GM18868 (cell line): ENCODE results near the gene FOXK2.
"Not testable (repeated sequence)": the region's sequence is repeated elsewhere in the genome, so short reads cannot be mapped to it uniquely, and the experiment has no call there.

Experiments
- ATAC-seq: cut with Tn5 transposase; IDR thresholded peaks from one replicate; pipeline ENCODE4 v1.9.1; 2021; ENCODE audit warnings: mild to moderate bottlenecking, moderate library complexity; ENCODE audit not compliant: unreplicated experiment

FOXK2 gene

DNA sequence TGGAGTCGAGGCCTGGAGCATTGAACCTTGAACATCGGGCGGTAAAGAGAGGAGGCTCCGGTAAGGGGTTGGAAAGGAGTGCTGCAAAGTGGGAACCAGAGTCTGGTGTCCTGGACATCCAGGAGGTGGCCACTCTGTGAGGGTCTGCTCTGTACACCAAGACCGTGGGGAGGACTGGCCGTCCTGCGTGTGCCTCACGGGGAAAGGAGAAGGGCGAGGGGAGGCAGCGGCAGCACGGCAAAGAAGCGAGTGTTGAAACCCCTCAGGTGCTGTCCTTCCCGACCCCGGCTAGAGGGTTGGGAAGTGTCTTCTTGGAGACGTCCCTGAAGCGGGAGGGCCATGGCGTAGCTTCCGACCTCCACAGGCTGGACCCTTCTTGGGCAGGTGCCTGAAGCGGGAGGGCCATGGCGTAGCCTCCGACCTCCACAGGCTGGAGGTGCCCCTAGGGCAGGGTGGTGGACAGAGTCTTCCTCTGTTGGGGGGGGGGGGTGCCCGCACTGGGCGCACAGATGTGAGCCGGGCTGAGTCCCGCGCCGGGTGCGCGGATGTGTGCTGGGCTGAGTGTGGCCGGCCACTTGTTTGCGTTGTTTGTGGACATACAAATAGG, 42.0 kb downstream of the FOXK2 start:
- ATAC-seq, result no peak

DNA sequence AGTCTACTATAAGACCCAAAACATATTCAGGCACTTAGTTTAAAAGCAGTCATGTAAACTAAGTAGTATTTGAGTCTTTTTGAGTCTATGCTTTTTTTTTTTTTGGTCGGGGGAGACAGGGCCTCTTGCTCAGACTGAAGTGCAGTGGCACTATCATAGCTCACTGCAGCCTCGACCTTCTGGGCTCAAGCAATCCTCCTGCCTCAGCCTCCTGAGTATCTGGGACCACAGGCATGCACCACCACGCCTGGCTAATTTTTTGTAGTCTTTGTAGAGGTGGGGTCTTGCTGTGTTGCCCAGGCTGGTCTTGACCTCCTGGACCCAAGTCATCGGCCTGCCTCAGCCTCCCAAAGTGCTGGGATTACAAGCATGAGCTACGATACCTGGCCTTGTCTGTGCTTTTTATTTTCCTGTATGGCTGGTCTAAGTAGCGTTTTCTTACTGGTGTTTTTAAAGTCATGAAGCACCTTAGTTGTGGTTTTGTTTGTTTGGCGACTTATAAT, 43.2 kb downstream of the FOXK2 start:
- not testable (repeated sequence) for ATAC-seq

DNA sequence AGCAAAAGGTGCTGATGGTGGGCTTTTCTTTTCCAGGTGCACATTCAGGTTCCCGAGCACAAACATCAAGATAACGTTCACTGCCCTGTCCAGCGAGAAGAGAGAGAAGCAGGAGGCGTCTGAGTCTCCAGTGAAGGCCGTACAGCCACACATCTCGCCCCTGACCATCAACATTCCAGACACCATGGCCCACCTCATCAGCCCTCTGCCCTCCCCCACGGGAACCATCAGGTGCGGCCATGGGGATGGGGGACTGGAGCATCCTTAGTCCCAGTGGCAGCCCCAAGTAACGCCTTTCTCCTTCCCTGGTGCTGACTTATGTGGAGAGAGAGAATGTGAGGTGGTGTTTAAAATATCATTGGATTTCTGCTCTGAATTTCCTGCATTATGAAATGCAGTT, 43.8 kb downstream of the FOXK2 start:
- no peak for ATAC-seq

DNA sequence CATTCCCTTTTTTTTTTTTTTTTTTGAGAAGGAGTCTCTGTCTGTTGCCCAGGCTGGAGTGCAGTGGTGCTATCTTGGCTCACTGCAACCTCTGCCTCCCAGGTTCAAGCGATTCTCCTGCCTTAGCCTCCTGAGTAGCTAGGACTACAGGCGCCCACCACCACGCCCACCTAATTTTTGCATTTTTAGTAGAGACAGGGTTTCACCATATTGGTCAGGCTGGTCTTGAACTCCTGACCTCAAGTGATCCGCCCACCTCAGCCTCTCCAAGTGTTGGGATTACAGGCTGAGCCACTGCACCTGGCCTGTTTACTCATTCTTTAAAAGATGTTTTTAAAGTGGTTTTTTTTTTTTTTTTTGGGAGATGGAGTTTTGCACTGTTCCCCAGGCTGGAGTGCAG, 44.2 kb downstream of the FOXK2 start:
- not testable (repeated sequence) for ATAC-seq

DNA sequence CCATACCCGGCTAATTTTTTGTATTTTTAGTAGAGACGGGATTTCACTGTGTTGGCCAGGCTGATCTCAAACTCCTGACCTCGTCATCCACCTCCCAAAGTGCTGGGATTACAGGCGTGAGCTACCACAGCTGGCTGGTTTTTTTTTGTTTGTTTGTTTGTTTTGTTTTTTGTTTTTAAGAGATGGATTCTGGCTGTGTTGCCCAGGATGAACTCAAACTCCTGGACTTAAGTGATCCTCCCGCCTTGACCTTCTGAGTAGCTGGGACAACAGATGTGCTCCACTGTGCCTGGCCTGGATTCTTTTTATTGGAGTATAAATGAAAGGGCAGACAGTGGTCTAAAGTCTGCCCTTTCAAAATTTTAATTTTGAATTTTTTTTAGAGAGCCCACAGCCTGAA, 44.7 kb downstream of the FOXK2 start:
- no peak for ATAC-seq

DNA sequence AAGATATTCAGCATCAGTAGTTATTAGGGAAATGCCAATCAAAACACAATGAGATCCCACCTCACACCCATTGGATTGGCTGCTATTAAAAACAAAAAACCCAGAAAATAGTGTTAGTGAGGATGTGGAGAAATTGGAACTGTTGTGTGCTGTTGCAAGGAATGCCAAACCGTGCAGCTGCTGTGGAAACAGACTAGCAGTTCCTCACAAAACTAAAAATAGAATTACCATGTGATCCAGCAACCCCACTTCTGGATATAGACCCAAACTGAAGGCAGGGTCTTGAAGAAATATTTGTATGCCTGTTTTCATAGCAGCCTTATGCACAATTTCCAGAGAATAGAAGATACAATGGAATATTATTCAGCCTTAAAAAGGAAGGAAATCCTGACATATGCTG, 46.0 kb downstream of the FOXK2 start:
- no peak for ATAC-seq

DNA sequence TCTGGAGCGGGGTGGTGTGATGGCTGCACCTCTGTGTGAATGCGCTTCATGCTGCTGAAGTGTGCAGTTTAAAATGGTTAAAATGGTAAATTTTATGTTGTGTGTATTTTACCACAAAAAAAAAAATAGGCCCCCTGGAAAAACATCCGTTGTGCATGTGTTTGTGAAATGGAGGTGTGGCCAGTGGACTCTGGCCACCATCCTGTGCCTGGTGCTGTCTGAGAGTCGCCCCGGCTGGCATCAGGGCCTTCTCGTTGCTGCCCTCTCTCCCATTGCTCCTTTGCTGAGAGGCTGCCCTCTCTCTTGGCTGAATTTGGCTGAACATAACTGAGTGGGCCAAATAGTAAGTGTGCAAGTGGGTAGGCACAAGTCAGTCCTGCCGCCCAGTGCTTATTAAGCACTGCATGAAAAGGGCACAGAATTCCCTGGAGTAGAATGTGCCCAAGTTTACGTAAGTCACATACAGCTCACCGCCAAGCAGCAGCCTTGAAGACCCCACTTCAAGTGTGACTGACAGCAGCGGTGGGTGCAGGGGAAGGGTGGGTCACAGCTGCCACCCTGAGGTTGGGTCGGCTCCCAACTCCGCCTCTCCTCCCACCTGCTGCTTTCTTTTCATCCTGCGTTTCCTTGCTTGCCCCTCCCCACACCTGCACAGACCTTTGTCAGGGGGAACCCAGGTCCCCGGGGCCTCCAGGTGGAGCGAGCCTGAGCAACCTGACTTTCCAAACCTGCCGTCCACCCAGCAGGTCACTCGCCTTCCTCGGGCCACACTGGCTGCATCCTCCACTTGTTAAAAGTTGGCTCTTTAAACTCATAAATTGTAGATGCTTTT, 46.8 kb downstream of the FOXK2 start:
- ATAC-seq, result no peak

DNA sequence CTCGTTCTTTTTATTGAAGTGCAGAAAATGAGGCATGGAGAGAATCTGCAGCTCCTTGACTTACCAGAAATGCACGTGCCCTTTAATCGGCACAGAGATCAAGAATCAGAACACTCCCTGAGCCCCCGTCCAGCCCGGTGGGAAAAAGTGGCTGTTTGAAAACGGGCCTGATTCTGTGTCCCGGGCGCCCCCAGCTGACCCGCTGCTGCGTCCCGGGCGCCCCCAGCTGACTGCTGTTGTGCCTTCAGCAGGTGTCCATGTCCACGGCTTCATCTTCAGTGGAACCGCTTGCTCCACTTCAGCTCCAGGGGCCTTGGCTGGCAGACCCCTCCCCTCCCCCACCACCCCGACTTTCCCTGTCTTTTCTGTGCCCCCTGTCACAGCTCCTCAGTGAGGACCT, 47.8 kb downstream of the FOXK2 start:
- no peak for ATAC-seq

DNA sequence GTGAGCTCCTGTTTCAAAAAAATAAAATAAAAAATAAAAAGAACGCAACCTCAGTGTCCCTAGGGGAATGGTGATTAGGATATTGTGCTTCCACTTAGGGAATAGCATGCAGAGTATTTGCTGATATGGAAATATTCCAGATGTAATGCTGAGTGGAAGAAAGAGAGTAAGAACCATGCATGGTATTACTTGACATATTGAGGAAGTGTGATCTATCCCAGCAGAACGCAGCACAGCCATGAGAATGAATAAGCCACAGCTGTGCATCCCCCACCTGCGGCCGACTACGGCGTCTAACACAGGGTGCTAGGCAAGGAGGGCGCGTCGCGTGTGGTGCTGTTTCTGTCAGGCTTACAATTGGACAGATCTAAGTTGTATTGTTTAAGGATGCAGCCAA, 49.5 kb downstream of the FOXK2 start:
- ATAC-seq, result no peak

DNA sequence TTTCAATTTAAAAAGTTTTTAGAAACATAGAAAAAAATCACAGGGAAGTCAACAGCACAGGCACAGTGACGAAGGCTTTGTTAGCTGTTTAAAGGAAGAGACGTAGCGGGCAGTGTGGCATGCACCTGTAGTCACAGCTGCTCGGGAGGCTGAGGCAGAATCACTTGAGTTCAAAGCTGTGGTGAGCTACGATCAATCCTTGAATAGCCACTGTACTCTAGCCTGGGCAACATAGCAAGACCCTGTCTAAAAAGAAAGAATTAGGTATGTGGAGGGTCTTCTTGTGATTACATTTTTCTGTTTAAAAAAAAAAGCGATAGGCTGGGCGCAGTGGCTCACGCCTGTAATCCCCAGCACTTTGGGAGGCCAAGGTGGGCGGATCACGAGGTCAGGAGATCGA, 50.1 kb downstream of the FOXK2 start:
- no peak for ATAC-seq

DNA sequence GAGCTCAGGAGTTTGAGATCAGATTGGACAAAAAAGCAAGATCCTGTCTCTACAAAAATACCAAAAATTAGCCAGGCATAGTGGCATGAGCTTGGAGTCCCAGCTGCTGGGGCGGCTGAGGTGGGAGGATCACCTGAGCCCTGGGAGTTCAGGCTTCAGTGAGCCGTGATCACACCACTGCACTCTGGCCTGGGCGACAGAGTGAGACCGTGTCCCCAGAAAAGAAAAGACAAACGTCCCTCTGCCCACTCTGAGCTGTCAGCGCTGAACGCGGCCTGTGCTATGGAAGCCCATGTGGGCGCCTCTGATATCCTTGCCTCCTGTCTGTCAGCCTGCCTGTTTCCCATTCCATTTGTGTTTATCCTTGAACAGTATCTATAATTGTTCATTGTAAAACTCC, 50.7 kb downstream of the FOXK2 start:
- no peak for ATAC-seq

DNA sequence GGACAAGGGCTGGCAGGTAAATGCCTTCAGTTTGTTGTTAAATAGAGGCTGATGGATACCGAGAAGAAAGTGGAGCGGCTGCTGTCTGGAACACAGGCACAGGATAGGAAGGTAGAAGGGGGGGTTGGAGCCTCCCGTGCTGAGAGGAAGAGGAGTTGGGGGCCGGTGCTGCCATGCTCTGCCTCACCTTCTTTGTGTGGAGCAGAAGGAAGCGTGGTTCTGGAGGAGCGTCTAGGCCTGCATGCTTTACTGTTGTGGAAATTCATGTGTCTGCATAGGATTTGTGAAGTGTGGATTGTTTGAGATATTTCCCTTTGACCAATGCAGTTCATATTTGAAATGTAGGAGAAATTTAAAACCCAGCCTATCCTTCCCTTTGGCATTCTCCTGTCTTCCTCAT, 52.3 kb downstream of the FOXK2 start:
- no peak for ATAC-seq

DNA sequence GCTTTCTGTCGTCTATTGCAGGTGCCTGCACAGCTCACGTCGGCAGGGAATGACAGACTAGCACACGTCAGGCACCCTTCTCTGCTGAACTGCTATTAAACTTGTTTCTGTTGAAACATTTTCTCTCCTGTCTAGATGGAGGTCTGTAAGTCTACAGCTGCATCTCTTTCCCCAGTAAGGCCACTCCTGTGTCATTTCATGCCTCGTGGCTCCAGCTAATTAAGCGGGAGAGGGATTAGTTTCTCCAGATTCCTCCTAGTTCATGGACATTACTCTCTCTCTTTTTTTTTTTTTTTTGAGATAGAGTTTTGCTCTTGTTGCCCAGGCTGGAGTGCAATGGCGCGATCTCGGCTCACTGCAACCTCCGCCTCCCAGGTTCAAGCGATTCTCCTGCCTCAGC, 54.5 kb downstream of the FOXK2 start:
- ATAC-seq, result no peak

DNA sequence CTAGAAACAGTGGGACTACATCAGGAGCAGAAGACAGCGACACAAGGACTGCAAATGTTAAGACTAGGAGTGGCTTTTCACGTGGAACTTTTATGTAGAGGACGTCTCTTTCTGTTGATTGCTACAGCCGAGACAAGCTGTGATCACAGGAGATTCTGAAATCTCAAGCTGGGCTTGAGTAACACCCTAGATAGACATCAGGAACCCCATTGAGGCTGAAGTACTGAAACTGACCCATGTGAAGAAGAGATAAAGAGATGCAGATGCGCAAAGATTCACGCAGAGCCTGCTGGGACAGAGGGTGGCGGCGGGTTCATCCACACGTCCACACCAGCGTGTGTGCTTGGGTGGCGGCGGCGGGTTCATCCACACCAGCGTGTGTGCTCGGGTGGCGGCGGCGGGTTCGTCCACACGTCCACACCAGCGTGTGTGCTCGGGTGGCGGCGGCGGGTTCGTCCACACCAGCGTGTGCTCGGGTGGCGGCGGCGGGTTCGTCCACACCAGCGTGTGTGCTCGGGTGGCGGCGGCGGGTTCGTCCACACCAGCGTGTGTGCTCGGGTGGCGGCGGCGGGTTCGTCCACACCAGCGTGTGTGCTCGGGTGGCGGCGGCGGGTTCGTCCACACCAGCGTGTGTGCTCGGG, 56.2 kb downstream of the FOXK2 start:
- ATAC-seq, result not testable (repeated sequence)

DNA sequence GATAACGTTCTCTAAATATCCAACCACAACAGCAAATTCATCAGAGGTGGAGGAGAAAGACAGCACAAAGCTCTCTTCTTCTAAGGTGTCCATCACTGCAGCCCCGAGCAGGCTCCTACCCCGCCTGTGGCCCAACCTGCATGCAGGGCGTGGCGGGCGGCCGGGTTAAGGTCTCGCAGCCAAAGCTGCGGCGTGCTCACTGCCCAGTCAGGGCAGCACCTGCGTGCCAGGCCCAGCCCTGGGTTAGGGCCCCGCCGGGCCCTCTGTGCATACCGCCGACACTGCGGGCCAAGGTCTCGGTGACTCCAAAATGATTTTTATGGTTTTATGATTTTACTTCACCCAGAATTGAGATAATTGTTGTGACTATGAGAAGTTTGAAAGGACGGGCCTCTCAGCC, 57.8 kb downstream of the FOXK2 start:
- ATAC-seq, result no peak

DNA sequence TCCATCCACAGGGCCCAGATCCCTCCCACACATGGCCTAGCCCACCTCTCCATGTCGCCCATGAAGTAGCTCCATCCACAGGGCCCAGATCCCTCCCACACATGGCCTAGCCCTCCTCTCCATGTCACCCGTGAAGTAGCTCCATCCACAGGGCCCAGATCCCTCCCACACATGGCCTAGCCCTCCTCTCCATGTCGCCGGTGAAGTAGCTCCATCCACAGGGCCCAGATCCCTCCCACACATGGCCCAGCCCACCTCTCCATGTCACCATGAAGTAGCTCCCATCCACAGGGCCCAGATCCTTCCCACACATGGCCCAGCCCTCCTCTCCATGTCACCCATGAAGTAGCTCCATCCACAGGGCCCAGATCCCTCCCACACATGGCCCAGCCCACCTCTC, 60.4 kb downstream of the FOXK2 start:
- ATAC-seq, result not testable (repeated sequence)

DNA sequence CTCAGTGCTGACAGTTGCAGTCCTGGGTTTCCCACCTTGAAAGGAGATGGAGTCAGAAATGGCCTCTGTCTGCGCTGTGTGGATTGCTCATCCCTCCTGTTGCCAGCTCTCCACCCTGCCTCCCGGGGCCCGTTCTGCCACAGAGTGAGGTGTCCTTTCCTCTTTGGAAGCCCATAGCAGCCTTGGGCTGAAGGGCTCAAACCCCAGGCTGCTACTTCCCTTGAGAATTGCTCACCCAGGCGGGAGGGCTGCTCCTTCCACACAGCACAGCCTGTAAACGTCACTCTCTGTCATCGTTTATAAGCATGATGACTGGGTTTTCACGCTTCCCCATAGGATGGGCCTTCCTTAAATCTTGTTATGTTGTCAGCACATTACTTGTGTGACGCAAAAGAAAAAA, 62.7 kb downstream of the FOXK2 start:
- no peak for ATAC-seq

DNA sequence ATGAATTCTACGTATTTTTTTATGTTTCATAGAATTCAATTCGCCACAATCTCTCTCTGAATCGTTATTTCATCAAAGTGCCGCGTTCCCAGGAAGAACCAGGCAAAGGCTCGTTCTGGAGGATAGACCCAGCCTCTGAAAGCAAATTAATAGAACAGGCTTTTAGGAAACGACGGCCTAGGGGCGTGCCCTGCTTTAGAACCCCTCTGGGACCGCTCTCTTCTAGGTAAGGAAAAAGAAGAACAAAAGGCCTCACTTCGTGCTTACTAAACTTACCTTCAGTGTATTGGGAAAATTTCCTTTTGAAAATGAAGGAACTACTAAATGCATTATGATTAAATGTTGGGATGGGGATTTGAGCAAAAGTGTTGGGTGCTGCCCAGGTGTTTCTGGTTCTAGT, 63.2 kb downstream of the FOXK2 start:
- no peak for ATAC-seq

DNA sequence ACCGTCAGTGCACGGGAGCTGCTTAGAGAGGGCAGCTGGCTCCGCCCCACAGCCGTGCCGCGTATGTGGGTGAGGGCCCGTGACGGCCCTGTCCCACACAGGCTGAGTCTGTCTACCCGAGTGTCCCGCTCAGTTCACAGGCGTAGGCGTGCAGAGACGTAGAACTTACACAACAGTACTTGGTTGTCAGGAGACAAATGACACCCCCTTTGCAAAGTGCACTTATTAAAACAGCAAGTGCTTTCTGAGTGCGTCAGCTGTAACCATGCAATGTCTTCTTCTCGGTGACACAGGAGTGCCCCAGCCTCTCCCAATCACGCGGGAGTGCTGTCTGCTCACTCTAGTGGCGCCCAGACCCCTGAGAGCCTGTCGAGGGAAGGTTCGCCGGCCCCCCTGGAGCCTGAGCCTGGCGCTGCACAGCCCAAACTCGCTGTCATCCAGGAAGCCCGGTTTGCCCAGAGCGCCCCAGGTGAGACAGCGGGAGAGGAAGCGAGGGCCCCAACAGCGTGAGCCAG, 64.2 kb downstream of the FOXK2 start:
- no peak for ATAC-seq

DNA sequence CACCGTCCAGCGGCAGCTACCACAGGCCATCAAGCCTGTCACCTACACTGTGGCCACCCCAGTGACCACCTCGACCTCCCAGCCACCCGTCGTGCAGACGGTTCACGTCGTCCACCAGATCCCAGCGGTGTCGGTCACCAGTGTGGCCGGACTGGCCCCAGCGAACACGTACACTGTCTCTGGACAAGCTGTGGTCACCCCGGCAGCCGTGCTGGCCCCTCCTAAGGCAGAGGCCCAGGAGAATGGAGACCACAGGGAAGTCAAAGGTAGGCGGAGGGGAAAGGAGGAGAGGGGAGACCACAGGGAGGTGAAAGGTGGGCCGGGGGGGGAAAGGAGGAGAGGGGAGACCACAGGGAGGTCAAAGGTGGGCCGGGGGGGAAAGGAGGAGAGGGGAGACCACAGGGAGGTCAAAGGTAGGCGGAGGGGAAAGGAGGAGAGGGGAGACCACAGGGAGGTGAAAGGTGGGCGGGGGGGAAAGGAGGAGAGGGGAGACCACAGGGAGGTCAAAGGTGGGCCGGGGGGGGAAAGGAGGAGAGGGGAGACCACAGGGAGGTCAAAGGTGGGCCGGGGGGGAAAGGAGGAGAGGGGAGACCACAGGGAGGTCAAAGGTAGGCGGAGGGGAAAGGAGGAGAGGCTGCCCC, 66.5 kb downstream of the FOXK2 start:
- ATAC-seq, result not testable (repeated sequence)

DNA sequence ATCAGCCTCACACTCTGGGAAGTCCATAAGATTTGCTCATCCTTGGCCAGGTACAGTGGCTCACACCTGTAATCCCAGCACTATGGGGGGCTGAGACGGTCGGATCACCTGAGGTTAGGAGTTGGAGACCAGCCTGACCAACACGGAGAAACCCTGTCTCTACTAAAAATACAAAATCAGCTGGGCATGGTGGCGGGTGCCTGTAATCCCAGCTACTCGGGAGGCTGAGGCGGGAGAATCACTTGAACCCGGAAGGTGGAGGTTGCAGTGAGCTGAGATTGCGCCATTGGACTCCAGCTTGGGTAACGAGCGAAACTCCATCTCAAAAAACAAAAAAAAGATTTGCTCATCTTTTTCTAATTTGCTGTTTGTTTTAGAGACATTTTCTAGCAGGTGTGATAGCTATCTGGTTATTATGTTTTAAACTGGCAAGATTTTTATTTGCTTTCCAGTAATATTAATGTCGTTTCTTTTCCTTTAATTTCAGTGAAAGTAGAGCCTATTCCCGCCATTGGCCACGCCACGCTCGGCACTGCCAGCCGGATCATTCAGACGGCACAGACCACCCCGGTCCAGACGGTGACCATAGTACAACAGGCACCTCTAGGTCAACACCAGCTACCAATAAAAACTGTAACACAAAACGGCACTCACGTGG, 67.2 kb downstream of the FOXK2 start:
- no peak for ATAC-seq
